Heart left ventricle (tissue), 16 donors: ENCODE data around the gene KIF11. TPM values are rescaled to one million over a fixed set of nuclear protein-coding genes. Genes with fewer than 3 reads are reported as not detected.

ENCODE experiments used
- ATAC-seq, 4 donors: fragments of 200-7000 bp; cut with Tn5 transposase; one replicate each; pipeline ENCODE4 v1.9.1; 2020 to 2022; ENCODE audit warnings: moderate library complexity in 4 of 4, mild to moderate bottlenecking in 3 of 4, moderate number of reproducible peaks in 1 of 4
- DNase-seq, 5 donors: peaks; one replicate each; pipeline ENCODE4 v3.0.0-alpha.2; 2020
- H3K27ac ChIP-seq, 12 donors: fragments of 200-600 bp; sonication (generic) in 4 of 12; one replicate each; pipeline versions ENCODE4 v1.5.0 to v1.8.0; 2016 to 2022; ENCODE audit warnings: mild to moderate bottlenecking in 2 of 12
- H3K27me3 ChIP-seq, 9 donors: fragments of 200-600 bp; sonication (generic) in 2 of 9; one replicate each; pipeline versions ENCODE4 v1.5.1 to v1.8.0; 2016 to 2022; ENCODE audit warnings: mild to moderate bottlenecking in 3 of 9
- H3K36me3 ChIP-seq, 9 donors: fragments of 200-600 bp; sonication (generic) in 2 of 9; one replicate each; pipeline versions ENCODE4 v1.5.0 to v1.8.0; 2018 to 2022; ENCODE audit warnings: mild to moderate bottlenecking in 2 of 9
- H3K4me1 ChIP-seq, 12 donors: fragments of 200-600 bp; sonication (generic) in 4 of 12; one replicate each; pipeline versions ENCODE4 v1.5.0 to v1.8.0; 2016 to 2022; ENCODE audit warnings: mild to moderate bottlenecking in 3 of 12
- H3K4me3 ChIP-seq, 12 donors: fragments of 200-600 bp; sonication (generic) in 4 of 12; one replicate each; pipeline versions ENCODE4 v1.5.0 to v1.8.0; 2017 to 2022; ENCODE audit warnings: mild to moderate bottlenecking in 9 of 12, moderate library complexity in 4 of 12
- H3K9me3 ChIP-seq, 12 donors: fragments of 200-600 bp; sonication (generic) in 4 of 12; one replicate each; pipeline versions ENCODE4 v1.5.0 to v1.8.0; 2016 to 2022; ENCODE audit warnings: mild to moderate bottlenecking in 1 of 12
- CTCF ChIP-seq, 12 donors: fragments of 200-600 bp; sonication (generic) in 4 of 12; IDR thresholded peaks; one replicate each; pipeline versions ENCODE4 v1.5.0 to v1.8.0; 2018 to 2022; ENCODE audit warnings: antibody characterized with exemption in 12 of 12, mild to moderate bottlenecking in 5 of 12
- POLR2A ChIP-seq, 2 donors: fragments of 450-650 bp; IDR thresholded peaks; one replicate each; pipeline ENCODE4 v1.6.1; 2017; ENCODE audit warnings: antibody characterized with exemption in 2 of 2, mild to moderate bottlenecking in 2 of 2, moderate library complexity in 2 of 2
- WGBS, 4 donors: extraction: QIAGEN DNeasy Blood & Tissue Kit in 2 of 4; methylation state at CpG; one replicate each; pipeline versions ENCODE4 v1.1.5 to v1.1.7; 2013 to 2018; 5-methylcytosine and 5-hydroxymethylcytosine counted together
- intact Hi-C, 10 donors: fragments of 100-400 bp; cut with DNase I; formaldehyde crosslinking; loops; one replicate each; pipeline versions ENCODE4 v1.11.1 to v1.14.2; 2022
- polyA plus RNA-seq, 2 donors: library from polyadenylated mRNA; stranded (reverse); fragments of 200-250 nt; gene quantifications; one replicate each; pipeline ENCODE4 v1.2.3, GENCODE V29; 2013
- total RNA-seq, 9 donors: library from RNA; depleted of rRNA in 2 of 9; stranded (reverse); fragments of >200 nt in 2 of 9; fragmentation: NEBNext Ultra II Directional in 3 of 9; extraction: Animal tissue kit (Norgen Biotek cat#: 25700) in 3 of 9; gene quantifications; one replicate each; pipeline versions ENCODE4 v1.1.0 to v1.2.4, GENCODE V29; 2016 to 2023
- donor health status: ischemic (EF 13 %, LVEDD 7.1; RV severe dilation, severe dysfunction).
- donor health status: healthy with polysubstance abuse.
- donor health status: DM: no; HTN: yes; CAD: no.
- donor health status: DM: no; HTN: no; CAD: no.
- donor health status: ischemic (EF 25% LVEDD 6.9; RV normal size, moderate dysfunction).
- donor health status: ischemic (EF 25% LVEDD 5.7; RV mildly dilated, moderate dysfunction).
- donor health status: healthy.
- donor health status: DM: yes; HTN: yes; CAD: no.
- donor health status: ischemic (EF 35%, LVEDD 5.7; RV mildly dilated, moderate dysfunction).
- donor health status: nonischemic (EF 11% LVEDD 7.7; RV severe dilation, severe dysfunction).
- donor health status: DM: yes; HTN: yes; CAD: no.
- donor health status: PGD.
- donor health status: ischemic (EF 29% LVEDD 5.4; RV normal size, mild dysfunction).
- donor health status: nonischemic (EF 23%, LVEDD 6.1; RV moderate dilation, normal function).

Gene KIF11
- total and polyA plus RNA-seq, 11 donors: 0.11 to 7.0 (median 0.75) TPM

GRCh38 chr10:92699518-92700381 lies 106.8 kb downstream of the KIF11 start:
- peak in 3 of 4 donors; percentile 52 to 76 (median 58) for ATAC-seq

GRCh38 chr10:92702301-92702916 lies 109.5 kb downstream of the KIF11 start:
- TF ChIP-seq CTCF (IDR thresholded peaks at IDR 0.05) (no peak), POLR2A (IDR thresholded peaks at IDR 0.05) (no peak)
- no peak overlapping the region for H3K4me3 ChIP-seq
- peak overlapping the region in 1 of 12 donors; percentile 59 for H3K27ac ChIP-seq
- H3K9me3 ChIP-seq: no peaks in the 10 kb centered on the region
- H3K36me3 ChIP-seq: no peaks in the 10 kb centered on the region
- peaks cover 0 to 31% (median 9%) of the 10 kb centered on the region in 12 donors for H3K4me1 ChIP-seq
- WGBS, 4 donors: 65 to 77% (median 71%) methylated on average over 4 of the region's 4 CpGs
- H3K27me3 ChIP-seq: peaks cover 0 to 57% (median 13%) of the 10 kb centered on the region in 9 donors
- ATAC-seq (no peak), DNase-seq (no peak)
- intact Hi-C loops: loop anchor here in 1 of 10 donors (5.0 kb wide), 1 partner anchor 55 kb away; no protein-coding TSS in a partner anchor

More at GRCh38 chr10:92699518-92700381, 106.8 kb downstream of the KIF11 start:
- peaks cover 0 to 65% (median 22%) of the 10 kb centered on the region in 9 donors for H3K27me3 ChIP-seq
- H3K4me1 ChIP-seq: peaks cover 0 to 37% (median 10%) of the 10 kb centered on the region in 12 donors
- peak; percentile 37 to 67 (median 48) for DNase-seq
- H3K9me3 ChIP-seq: no peaks in the 10 kb centered on the region
- peak overlapping the region in 4 of 12 donors; percentile 24 to 40 (median 30) for H3K27ac ChIP-seq
- H3K36me3 ChIP-seq: peaks cover 0 to 11% (median 9%) of the 10 kb centered on the region in 9 donors
- peak in 1 of 12 donors; percentile 5 for TF ChIP-seq CTCF (IDR thresholded peaks at IDR 0.05)
- no peak for TF ChIP-seq POLR2A (IDR thresholded peaks at IDR 0.05)
- peak overlapping the region in 11 of 12 donors; percentile 10 to 56 (median 45) for H3K4me3 ChIP-seq
- 1 to 2% (median 1%) methylated on average over 21 to 32 of the region's 32 CpGs for WGBS, 4 donors
- intact Hi-C loops: loop anchor here in 7 of 10 donors (5.0 to 10.0 kb wide), 4 partner anchors 55 to 145 kb away; partner anchors contain the start of gene EXOC6 (in 2 of the 7)

Other genes with a start within 250 kb of the KIF11 start
- gene IDE, start 19.0 kb upstream of the KIF11 start, total RNA-seq: 10 to 100 TPM; 24.6 to 51.3 (median 47.0) TPM
- 10 to 100 TPM; 11.7 to 14.9 TPM for gene IDE, start 19.0 kb upstream of the KIF11 start, polyA plus RNA-seq
- 10 to 100 TPM in 1 of 9 donors, 1 to 10 TPM in 8; 1.5 to 14.0 (median 4.1) TPM for gene HHEX, start 96.8 kb downstream of the KIF11 start, total RNA-seq
- 1 to 10 TPM; 2.6 to 3.5 TPM for gene HHEX, start 96.8 kb downstream of the KIF11 start, polyA plus RNA-seq